Caki2 (cell line): ENCODE measurements around the gene CYTIP. TPM values are rescaled to one million over a fixed set of nuclear protein-coding genes. Genes with fewer than 3 reads are reported as not detected.
"Not testable (repeated sequence)": the region's sequence is repeated elsewhere in the genome, so short reads cannot be mapped to it uniquely, and the experiment has no call there.

Experiments
- DNase-seq: peaks from one replicate; pipeline ENCODE4 v3.0.0-alpha.2; 2015; ENCODE audit warnings: low read depth
- in situ Hi-C: cut with HindIII; loops from 2 replicates; pipeline ENCODE4 v1.10.0; 2016; ENCODE audit warnings: low sequenced_read_pairs, low pct_unique_long_range_greater_than_20kb, mixed read lengths
- total RNA-seq: library from RNA; depleted of rRNA; stranded (reverse); fragments of >200 nt; shearing (Covaris generic); gene quantifications from 2 replicates; pipeline ENCODE4 v1.2.3, GENCODE V29; 2014; ENCODE audit warnings: low replicate concordance

The CYTIP gene
- total RNA-seq, 1 experiment from 2014 or later: 0.07 TPM

- in situ Hi-C loops: no loop called here
- no peak for DNase-seq
Measured at GRCh38 chr2:157432475-157433106, 11.3 kb downstream of the CYTIP start.

DNA sequence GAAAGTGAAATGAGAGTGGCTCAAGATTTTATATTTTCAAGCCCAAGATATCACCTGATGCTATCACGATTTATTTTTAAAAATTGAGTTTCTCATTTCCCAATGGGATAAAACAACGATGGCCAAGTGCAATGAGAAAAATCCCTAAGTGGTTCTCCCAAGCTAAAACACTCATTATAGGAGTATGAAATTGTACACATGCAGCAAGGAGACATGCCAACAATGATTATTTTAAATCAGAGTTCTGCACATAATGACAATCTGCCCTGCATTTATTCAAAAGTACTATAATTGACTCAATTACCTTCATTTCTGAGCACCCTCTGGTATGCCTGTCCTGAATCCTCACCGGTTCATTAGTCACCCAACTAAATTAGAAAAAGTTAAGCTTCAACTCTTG is 12.7 kb downstream of the CYTIP start:
- no peak for DNase-seq
- in situ Hi-C loops: no loop called here

- no peak for DNase-seq
- in situ Hi-C loops: no loop called here
Measured at GRCh38 chr2:157428500-157429175, 15.3 kb downstream of the CYTIP start.

- DNase-seq: no peak
- in situ Hi-C loops: no loop called here
Measured at GRCh38 chr2:157427922-157428303, 16.0 kb downstream of the CYTIP start.

GRCh38 chr2:157427003-157427921 is 16.6 kb downstream of the CYTIP start:
- DNase-seq: no peak
- in situ Hi-C loops: no loop called here

DNA sequence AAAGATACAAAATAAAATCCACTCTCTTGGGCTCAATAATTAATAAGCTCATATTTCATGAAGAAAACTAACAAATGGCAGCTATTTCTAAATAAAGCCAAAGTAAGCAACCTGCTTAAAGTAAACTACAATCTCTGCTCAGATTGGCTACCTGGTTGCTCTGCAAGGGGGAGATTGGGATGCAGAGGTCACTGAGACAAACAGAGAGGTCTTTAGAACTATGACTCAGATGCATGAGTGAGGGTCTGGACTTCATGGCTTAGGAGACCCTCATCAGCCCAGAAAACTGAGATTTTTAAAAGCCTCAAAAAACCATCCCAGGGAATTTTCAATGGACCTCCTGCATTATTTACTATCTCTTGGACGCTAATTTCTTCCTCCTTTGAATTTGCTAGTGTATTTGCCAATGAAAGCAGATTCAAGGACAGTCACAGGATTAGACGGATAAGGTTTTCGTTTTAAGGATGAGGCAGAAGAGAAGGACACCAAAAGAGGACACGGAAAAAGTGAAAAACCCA is 17.4 kb downstream of the CYTIP start:
- no peak for DNase-seq
- in situ Hi-C loops: no loop called here

DNA sequence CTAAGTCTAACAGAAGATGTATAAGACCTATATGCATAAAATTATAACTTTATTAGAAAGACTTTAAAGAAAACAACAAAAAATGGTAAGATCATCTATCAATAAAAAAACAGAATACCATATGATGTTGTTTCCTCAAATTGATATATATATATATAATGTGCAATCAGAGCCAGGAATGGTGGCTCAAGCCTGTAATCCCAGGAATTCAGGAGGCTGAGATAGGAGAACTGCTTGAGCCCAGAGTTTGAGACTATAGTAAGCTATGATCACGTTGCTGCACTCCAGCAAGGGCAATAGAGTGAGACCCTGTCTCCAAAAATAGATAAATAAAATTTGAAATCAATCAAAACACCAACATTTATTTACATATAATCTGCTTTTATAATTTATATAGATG is 19.5 kb downstream of the CYTIP start:
- in situ Hi-C loops: no loop called here
- no peak for DNase-seq

DNA sequence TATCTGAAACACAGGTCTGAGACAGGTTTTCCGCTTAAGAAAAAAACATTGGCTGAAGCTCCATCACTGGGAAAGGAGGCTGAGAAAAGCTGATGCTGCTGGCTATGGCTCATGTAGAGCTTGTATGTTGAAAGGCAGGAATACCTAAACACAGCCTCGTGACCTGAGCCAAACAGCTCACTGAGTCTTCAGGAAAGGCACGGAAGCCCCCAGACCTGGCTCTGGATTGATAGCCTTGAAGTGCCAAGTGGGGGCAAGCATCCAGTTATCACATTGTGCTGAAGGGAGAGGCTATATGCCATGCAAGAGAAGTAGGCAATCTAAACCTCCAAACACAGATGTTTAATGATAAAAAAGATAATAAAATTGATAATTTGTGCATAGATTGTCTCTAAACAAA is 21.9 kb downstream of the CYTIP start:
- in situ Hi-C loops: no loop called here
- DNase-seq: no peak

DNA sequence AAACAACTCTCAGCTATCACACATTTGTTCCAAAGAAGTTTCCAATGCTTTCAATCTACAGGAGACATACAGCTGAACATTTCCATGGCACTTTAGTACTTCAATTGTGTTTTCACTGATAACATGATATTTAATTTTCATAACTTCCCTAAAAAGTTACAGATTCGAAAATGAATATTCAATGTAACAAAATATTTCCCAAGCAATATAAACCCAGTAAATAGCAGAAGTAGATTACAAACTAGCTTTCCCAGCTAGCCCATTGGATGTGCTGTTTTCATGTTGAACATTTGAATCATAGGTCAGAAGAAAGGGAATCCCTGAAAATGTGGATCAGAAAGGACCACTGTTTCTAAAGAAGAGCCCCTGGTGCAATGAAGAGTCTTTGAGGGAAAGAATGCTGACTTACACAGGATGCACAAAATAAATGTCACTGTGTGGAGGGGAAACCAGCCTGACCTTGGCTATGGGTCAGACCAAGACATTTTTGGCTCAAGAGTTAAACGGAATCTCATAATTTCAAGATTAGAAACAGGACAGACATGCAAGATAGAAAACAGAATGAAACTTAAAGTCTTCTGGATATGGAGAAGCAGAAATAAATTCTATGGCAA is 22.5 kb downstream of the CYTIP start:
- no peak for DNase-seq
- in situ Hi-C loops: no loop called here

DNA sequence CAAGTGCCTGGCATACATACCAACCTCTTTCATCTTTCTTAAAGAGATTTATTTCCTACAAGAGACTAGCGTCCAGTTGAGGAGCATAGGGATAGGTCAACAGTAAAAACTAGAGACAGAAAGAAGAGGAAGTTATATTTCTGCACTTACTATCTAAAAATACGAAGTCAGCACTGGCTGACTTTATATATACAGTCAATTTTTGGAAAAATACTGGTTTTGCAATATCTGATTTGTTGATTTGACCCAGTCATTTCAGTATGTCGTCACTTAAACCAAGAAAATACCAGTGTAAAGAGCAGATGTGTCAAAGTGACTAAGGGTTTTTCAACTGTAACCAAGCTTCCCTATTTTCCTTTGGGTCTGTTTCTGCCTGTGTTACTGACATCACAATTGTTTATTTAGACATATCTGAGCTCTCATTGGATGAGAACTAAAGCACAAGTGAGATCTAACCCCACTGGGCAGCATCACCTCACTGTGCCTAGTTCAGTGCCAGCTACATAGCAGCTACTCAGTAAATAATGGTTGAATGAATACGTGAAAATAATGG is 23.0 kb downstream of the CYTIP start:
- in situ Hi-C loops: no loop called here
- peak; percentile 51 for DNase-seq

DNA sequence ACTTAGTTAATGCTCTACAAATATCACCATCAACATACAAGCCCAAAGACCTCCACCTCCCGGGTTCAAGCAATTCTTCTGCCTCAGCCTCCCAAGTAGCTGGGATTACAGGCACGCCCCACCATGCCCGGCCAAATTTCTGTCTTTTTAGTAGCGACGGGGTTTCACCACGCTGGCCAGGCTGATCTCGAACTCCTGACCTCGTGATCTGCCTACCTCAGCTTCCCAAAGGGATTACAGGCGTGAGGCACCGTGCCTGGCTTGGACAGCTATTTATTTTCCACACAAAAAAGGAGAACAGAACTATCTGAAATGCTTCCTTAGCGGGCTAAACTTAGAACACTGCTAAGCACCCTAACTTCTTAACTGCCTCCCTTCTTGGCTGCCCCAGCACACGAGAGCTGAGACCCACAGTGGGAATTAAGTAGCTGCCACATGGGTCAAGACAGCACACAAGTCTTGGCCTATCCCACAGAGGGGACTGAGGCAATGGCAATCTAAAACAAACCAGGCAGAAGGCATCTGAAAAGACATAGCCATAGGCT is 24.8 kb downstream of the CYTIP start:
- DNase-seq: no peak
- in situ Hi-C loops: no loop called here

GRCh38 chr2:157418239-157418641 is 25.6 kb downstream of the CYTIP start:
- DNase-seq: no peak
- in situ Hi-C loops: no loop called here

DNA sequence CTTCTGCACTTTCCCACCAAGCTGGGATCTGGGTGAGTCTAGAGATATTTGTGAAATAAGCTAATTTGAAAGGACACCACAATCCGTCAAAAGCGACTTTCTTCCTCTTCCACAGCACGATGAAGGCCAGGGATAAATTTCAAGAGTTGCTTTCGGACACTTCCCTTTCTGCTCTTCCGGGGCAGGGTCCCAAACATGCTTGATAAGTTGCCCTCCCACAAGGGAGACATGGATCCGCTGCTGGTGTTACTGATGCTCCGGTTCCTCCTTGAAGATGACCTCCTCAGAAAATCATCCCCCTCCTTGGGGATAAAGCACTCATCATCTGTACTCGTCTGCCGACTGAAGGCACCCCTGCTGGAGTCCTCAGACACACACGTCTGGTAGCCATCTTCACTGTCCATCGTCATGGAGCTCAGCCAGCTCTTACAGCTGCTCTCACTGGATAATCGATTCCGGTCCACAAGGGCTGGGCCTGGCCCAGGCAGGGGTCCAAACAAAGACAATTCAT is 28.2 kb downstream of the CYTIP start:
- no peak for DNase-seq
- in situ Hi-C loops: no loop called here

DNA sequence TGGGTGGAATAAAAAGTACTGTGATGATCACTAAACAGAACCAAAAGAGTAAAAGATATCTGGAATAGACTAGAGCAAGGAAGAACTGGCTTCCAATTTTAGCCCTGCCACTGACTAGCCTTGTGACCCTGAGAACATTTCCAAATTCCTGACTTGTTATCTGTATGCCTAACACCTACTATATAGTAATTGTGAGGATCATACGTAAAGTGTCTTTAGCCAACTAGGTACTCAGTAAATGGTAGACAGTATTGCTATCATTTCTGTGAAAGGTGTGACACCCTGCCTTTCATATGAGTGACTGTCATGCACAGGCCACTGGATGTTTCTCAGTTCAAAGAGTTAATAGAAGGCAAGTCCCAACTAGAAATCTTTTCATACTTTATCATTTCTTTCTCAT is 29.8 kb downstream of the CYTIP start:
- in situ Hi-C loops: no loop called here
- no peak for DNase-seq

GRCh38 chr2:157413326-157414035 is 30.4 kb downstream of the CYTIP start:
- DNase-seq: no peak
- in situ Hi-C loops: no loop called here

- DNase-seq: no peak
- in situ Hi-C loops: no loop called here
Measured at GRCh38 chr2:157411624-157412336, 32.1 kb downstream of the CYTIP start.

- DNase-seq, in situ Hi-C loops: not testable (repeated sequence)
Measured at GRCh38 chr2:157405398-157405797, 38.5 kb downstream of the CYTIP start.
